HCT116 (cell line): ENCODE data around the gene GPR107. TPM values are rescaled to one million over a fixed set of nuclear protein-coding genes. Genes with fewer than 3 reads are reported as not detected.

Experiments
- ATAC-seq: fragments of 200-7000 bp; cut with Tn5 transposase; 2 replicates; pipeline ENCODE4 v1.9.1; 2020; ENCODE audit warnings: mild to moderate bottlenecking, moderate library complexity
- BruUV-seq: library from RNA; stranded (reverse); fragments of 400-500 nt; replicated peaks from 2 replicates; lab custom pipeline; 2021; lab: Mats Ljungman, UMichigan
- CTCF ChIA-PET: fragments of 300-600 bp; sonication (Branson Sonifier 250); formaldehyde crosslinking; loops from one replicate; lab custom pipeline; 2021; ENCODE audit warnings: antibody characterized with exemption; lab: Charles Lee
- POLR2A ChIA-PET: fragments of 300-600, 350-600 bp; sonication (Branson Sonifier 250); formaldehyde crosslinking; loops from one replicate; lab custom pipeline; 2021; ENCODE audit warnings: antibody characterized with exemption; lab: Charles Lee
- RAD21 ChIA-PET, 2 experiments: fragments of 300-600 bp; sonication (Branson Sonifier 250); formaldehyde crosslinking; loops; one replicate each; lab custom pipeline; 2023; ENCODE audit warnings: low total read pairs in 2 of 2; ENCODE audit not compliant: uncharacterized antibody in 2 of 2, unreplicated experiment in 2 of 2, low non-redundant PET in 1 of 2; lab: Charles Lee
- DNase-seq: peaks from one replicate; pipeline ENCODE4 v3.0.0-alpha.2; 2010; ENCODE audit warnings: low read depth, low spot score
- H2AFZ ChIP-seq: fragments of 200-600 bp; shearing (Covaris generic), sonication (generic); 2 replicates; pipeline ENCODE4 v1.6.1; 2017; ENCODE audit warnings: low read depth, mixed run types, mixed read lengths, antibody characterized with exemption, low read length; ENCODE audit not compliant: poor library complexity, severe bottlenecking
- H3K27ac ChIP-seq: 2 replicates; pipeline ENCODE4 v1.5.1; 2012; ENCODE audit warnings: low read depth, low read length
- H3K27me3 ChIP-seq: fragments of 200-600 bp; sonication (generic); 2 replicates; pipeline ENCODE4 v1.6.1; 2016; ENCODE audit warnings: mixed run types, low read length, mixed read lengths; ENCODE audit not compliant: insufficient read depth
- H3K36me3 ChIP-seq, 2 experiments: fragments of 200-500 bp in 1 of 2; fragments of 200-600 bp in 1 of 2; sonication (Bioruptor generic) in 1 of 2; sonication (generic) in 1 of 2; 2 replicates each; pipeline versions ENCODE4 v1.5.1 to v1.6.1; 2014 to 2016; ENCODE audit warnings: low read length in 2 of 2, inconsistent platforms in 1 of 2, mixed read lengths in 1 of 2, mixed run types in 1 of 2; ENCODE audit not compliant: insufficient read depth in 2 of 2, control insufficient read depth in 1 of 2
- H3K4me1 ChIP-seq, 2 experiments: fragments of 200-600 bp in 1 of 2; sonication (generic) in 1 of 2; 2 replicates each; pipeline versions ENCODE4 v1.5.1 to v1.6.1; 2012 to 2017; ENCODE audit warnings: low read length in 2 of 2, inconsistent platforms in 1 of 2, mild to moderate bottlenecking in 1 of 2, mixed read lengths in 1 of 2, mixed run types in 1 of 2, moderate library complexity in 1 of 2; ENCODE audit not compliant: insufficient read depth in 2 of 2, control insufficient read depth in 1 of 2
- H3K4me2 ChIP-seq: fragments of 200-600 bp; sonication (generic); 2 replicates; pipeline ENCODE4 v1.6.1; 2017; ENCODE audit warnings: mixed run types, low read length, mixed read lengths
- H3K4me3 ChIP-seq, 2 experiments: fragments of 200-600 bp in 1 of 2; sonication (generic) in 1 of 2; replicated peaks in 1 of 2; 2 replicates each; pipeline ENCODE4 v1.5.1; 2011 to 2016; ENCODE audit warnings: low read length in 2 of 2, control low read depth in 1 of 2, low read depth in 1 of 2, mild to moderate bottlenecking in 1 of 2, mixed read lengths in 1 of 2, mixed run types in 1 of 2
- H3K79me2 ChIP-seq: fragments of 200-600 bp; sonication (generic); 2 replicates; pipeline ENCODE4 v1.6.1; 2017; ENCODE audit warnings: mild to moderate bottlenecking, mixed run types, low read length, moderate library complexity, mixed read lengths; ENCODE audit not compliant: insufficient read depth
- H3K9ac ChIP-seq: fragments of 200-600 bp; sonication (generic); 2 replicates; pipeline ENCODE4 v1.6.1; 2016; ENCODE audit warnings: low read length, mixed read lengths
- H3K9me2 ChIP-seq: fragments of 200-600 bp; sonication (generic), shearing (Covaris generic); 2 replicates; pipeline ENCODE4 v1.6.1; 2017; ENCODE audit warnings: mixed run types, mild to moderate bottlenecking, moderate library complexity; ENCODE audit not compliant: insufficient read depth
- H3K9me3 ChIP-seq, 2 experiments: fragments of 200-500 bp in 1 of 2; fragments of 200-600 bp in 1 of 2; sonication (Bioruptor generic) in 1 of 2; sonication (generic) in 1 of 2; 2 replicates each; pipeline ENCODE4 v1.6.1; 2014 to 2017; ENCODE audit warnings: low read length in 2 of 2, mixed read lengths in 2 of 2, inconsistent platforms in 1 of 2, low read depth in 1 of 2, mild to moderate bottlenecking in 1 of 2, mixed run types in 1 of 2, moderate library complexity in 1 of 2; ENCODE audit not compliant: control insufficient read depth in 1 of 2, insufficient read depth in 1 of 2
- H4K20me1 ChIP-seq: fragments of 200-600 bp; sonication (generic), shearing (Covaris generic); 2 replicates; pipeline ENCODE4 v1.6.1; 2017; ENCODE audit warnings: mixed run types, mild to moderate bottlenecking, moderate library complexity; ENCODE audit not compliant: insufficient read depth
- CEBPB ChIP-seq: IDR thresholded peaks from 2 replicates; pipeline ENCODE4 v1.6.1; 2012; ENCODE audit warnings: low read depth
- EGR1 ChIP-seq: IDR thresholded peaks from 2 replicates; pipeline ENCODE4 v1.6.1; 2012; ENCODE audit warnings: low read depth
- ELF1 ChIP-seq: IDR thresholded peaks from 2 replicates; pipeline ENCODE4 v1.6.1; 2012; ENCODE audit warnings: low read depth, borderline replicate concordance
- EZH2 ChIP-seq: fragments of 200-600 bp; sonication (generic); IDR thresholded peaks from 2 replicates; pipeline ENCODE4 v1.6.1; 2017; ENCODE audit warnings: antibody characterized with exemption, mixed run types
- EZH2phosphoT487 ChIP-seq: fragments of 200-600 bp; IDR thresholded peaks from 2 replicates; pipeline ENCODE4 v1.6.1; 2018; ENCODE audit warnings: antibody characterized with exemption, borderline replicate concordance
- JUND ChIP-seq: IDR thresholded peaks from 2 replicates; pipeline ENCODE4 v1.6.1; 2012
- POLR2A ChIP-seq: IDR thresholded peaks from 2 replicates; pipeline ENCODE4 v1.7.0; 2011; ENCODE audit warnings: borderline replicate concordance; ENCODE audit not compliant: insufficient read depth, insufficient read length; ENCODE audit errors: extremely low read depth
- POLR2AphosphoS5 ChIP-seq: IDR thresholded peaks from 2 replicates; pipeline ENCODE4 v1.6.1; 2011; ENCODE audit warnings: mild to moderate bottlenecking, low read depth, low read length, moderate library complexity
- RAD21 ChIP-seq: IDR thresholded peaks from 2 replicates; pipeline ENCODE4 v1.6.1; 2012; ENCODE audit warnings: low read depth, mild to moderate bottlenecking
- REST ChIP-seq: IDR thresholded peaks from 2 replicates; pipeline ENCODE4 v1.6.1; 2012; ENCODE audit warnings: low read depth
- SP1 ChIP-seq: IDR thresholded peaks from 2 replicates; pipeline ENCODE4 v1.6.1; 2012; ENCODE audit warnings: low read depth
- SRF ChIP-seq: IDR thresholded peaks from 2 replicates; pipeline ENCODE4 v1.6.1; 2012; ENCODE audit warnings: low read depth
- ZBTB33 ChIP-seq: IDR thresholded peaks from 2 replicates; pipeline ENCODE4 v1.6.1; 2011; ENCODE audit warnings: mild to moderate bottlenecking, low read length, moderate library complexity; ENCODE audit not compliant: insufficient replicate concordance; ENCODE audit errors: extremely low read depth
- intact Hi-C: fragments of 100-400 bp; cut with micrococcal nuclease; formaldehyde crosslinking; loops from 2 replicates; pipeline ENCODE4 v1.10.0; 2022
- total RNA-seq: library from RNA; stranded (reverse); gene quantifications from one replicate; pipeline ENCODE4 v1.2.1, GENCODE V29; 2021; ENCODE audit not compliant: unreplicated experiment

Gene GPR107
- total RNA-seq, 1 experiment from 2014 or later = 32.5 TPM

GRCh38 chr9:130034570-130034969 lies 19.1 kb upstream of the GPR107 start:
- ATAC-seq = no peak
- H3K79me2 ChIP-seq = peaks cover 16% of the 10 kb centered on the region

More at GRCh38 chr9:130034570-130034969, 19.1 kb upstream of the GPR107 start:
- H3K36me3 ChIP-seq = no peaks in the 10 kb centered on the region
- no peaks in the 10 kb centered on the region for H3K27me3 ChIP-seq
- RAD21 ChIA-PET = no interaction called here
- no peak overlapping the region for H2AFZ ChIP-seq
- peaks cover 3% of the 10 kb centered on the region; the same call in 1 of the 2 replicates for H4K20me1 ChIP-seq
- no peak overlapping the region for H3K4me2 ChIP-seq
- TF ChIP-seq POLR2A = no peak
- no peak for TF ChIP-seq CEBPB
- no peak for TF ChIP-seq EGR1
- TF ChIP-seq EZH2 = no peak
- no peak for TF ChIP-seq EZH2phosphoT487
- no peak for TF ChIP-seq ELF1
- no peak for TF ChIP-seq JUND
- no peak for TF ChIP-seq SRF
- no peak for TF ChIP-seq POLR2AphosphoS5
- no peak for TF ChIP-seq RAD21
- TF ChIP-seq REST = no peak
- no peak for TF ChIP-seq SP1
- TF ChIP-seq ZBTB33 = no peak
- BruUV-seq = no TSS peak
- POLR2A ChIA-PET = interaction anchor here (0.9 kb wide), 1 partner anchor 13 kb away, joined by 3 read pairs; no protein-coding TSS in a partner anchor
- no peak overlapping the region for H3K27ac ChIP-seq
- no peak for DNase-seq
- H3K9me2 ChIP-seq = no peaks in the 10 kb centered on the region
- H3K9me3 ChIP-seq = no peaks in the 10 kb centered on the region
- no peak overlapping the region for H3K4me3 ChIP-seq
- intact Hi-C loops = no loop called here
- H3K9ac ChIP-seq = no peak overlapping the region
- CTCF ChIA-PET = no interaction called here
- peaks cover 0 to 9% of the 10 kb centered on the region in 2 experiments; a peak in 2 of 4 replicates for H3K4me1 ChIP-seq
